ENCODE results near the gene RABGAP1L.

Gene RABGAP1L

DNA sequence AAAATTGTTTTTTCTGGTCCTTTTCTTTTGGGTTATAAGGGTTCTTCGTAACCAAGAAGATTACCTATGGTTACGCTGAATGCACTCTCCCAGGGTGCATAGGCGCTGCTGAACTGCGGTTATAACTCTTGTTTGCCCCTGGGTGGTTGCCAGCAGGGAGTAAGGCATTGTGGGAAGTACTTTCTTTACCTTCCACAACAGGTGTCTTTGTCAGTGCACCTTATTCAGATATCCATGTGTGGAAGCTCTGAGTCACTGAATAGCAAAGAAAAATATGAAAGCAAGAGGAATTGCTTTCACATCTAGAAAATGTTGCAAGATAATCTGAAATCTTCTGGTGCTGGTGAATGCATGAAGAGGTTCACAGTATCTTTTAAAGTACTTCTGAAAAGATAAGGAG, 716.0 kb downstream of the RABGAP1L start:
- Histone ChIP-seq H3K4me3 (ENCODE audit: low read depth, low read length) (no peak overlapping the region), H3K36me3 (no peaks in the 10 kb centered on the region), H3K9me3 (no peaks in the 10 kb centered on the region), H3K27me3 (no peaks in the 10 kb centered on the region), H3K4me1 (no peaks in the 10 kb centered on the region)
- TF ChIP-seq, protein P1, sequence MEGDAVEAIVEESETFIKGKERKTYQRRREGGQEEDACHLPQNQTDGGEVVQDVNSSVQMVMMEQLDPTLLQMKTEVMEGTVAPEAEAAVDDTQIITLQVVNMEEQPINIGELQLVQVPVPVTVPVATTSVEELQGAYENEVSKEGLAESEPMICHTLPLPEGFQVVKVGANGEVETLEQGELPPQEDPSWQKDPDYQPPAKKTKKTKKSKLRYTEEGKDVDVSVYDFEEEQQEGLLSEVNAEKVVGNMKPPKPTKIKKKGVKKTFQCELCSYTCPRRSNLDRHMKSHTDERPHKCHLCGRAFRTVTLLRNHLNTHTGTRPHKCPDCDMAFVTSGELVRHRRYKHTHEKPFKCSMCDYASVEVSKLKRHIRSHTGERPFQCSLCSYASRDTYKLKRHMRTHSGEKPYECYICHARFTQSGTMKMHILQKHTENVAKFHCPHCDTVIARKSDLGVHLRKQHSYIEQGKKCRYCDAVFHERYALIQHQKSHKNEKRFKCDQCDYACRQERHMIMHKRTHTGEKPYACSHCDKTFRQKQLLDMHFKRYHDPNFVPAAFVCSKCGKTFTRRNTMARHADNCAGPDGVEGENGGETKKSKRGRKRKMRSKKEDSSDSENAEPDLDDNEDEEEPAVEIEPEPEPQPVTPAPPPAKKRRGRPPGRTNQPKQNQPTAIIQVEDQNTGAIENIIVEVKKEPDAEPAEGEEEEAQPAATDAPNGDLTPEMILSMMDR (IDR thresholded peaks at IDR 0.05; ENCODE audit: low read depth, low read length), result no peak
- DNase-seq, result no peak

DNA sequence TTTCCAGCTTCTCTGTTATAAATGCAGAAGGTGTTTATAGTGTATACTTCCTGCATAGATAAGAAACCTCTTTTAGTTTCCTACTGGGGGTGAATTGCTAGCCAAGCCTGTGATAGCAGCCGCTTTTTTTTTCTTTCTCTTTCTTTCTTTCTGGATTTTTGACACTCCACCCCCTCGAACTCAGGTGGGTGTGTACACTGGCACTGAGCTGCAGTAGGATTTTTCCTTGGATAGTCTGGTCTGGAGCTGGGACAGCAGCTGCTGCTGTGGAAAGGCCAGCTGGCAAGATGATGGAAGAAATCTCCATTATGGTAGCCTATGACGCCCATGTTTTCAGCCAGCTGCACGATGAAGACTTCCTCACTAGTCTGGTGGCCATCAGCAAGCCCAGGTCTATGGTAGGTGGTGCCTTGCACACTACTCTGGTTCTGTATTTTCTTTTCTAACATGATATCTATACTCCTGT, 717.9 kb downstream of the RABGAP1L start:
- Histone ChIP-seq H3K4me1 (no peaks in the 10 kb centered on the region), H3K36me3 (no peaks in the 10 kb centered on the region), H3K4me3 (ENCODE audit: low read depth, low read length) (no peak overlapping the region), H3K27me3 (no peaks in the 10 kb centered on the region), H3K9me3 (no peaks in the 10 kb centered on the region)
- no peak for DNase-seq
- TF ChIP-seq, protein P1 (IDR thresholded peaks at IDR 0.05; ENCODE audit: low read depth, low read length), result no peak

DNA sequence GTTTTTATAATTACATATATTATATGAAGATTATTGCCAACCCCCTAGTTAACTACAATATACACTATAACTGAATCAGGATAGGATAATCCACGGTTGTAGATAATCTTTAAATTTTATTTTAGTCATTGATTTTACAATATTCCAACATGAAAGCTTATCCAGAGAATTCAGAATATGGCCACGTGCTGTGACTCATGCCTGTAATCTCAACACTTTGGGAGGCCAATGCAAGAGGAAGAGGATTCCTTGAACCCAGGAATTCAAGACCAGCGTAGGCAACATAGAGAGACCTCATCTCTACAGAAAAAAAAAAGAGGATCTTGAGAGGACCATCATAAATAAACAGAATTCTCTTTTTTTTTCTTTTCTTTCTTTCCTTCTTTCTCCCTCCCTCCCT, 720.9 kb downstream of the RABGAP1L start:
- Histone ChIP-seq H3K36me3 (no peaks in the 10 kb centered on the region), H3K4me1 (no peaks in the 10 kb centered on the region), H3K9me3 (no peaks in the 10 kb centered on the region), H3K4me3 (ENCODE audit: low read depth, low read length) (no peak overlapping the region), H3K27me3 (no peaks in the 10 kb centered on the region)
- no peak for DNase-seq
- TF ChIP-seq, protein P1 (IDR thresholded peaks at IDR 0.05; ENCODE audit: low read depth, low read length), result no peak

DNA sequence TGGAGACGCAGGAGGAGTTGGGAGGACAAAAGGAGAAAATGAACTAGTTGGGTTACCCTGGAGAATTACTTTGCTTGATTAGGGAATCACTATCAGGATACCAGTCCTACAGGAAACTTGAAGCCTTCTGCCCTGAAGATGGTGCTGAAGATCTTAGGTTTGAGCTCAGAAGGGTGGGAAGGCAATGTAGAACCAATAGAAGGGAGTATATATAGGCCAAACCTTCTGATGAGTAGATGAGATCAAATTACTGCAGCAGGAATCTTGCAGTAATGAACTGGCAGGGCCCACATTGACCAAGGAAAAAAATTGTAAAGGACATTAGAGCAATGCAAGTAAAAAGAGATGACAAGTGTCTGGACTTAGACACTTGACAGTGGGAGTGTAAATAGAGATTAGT, 724.1 kb downstream of the RABGAP1L start:
- TF ChIP-seq, protein P1 (IDR thresholded peaks at IDR 0.05; ENCODE audit: low read depth, low read length), result no peak

DNA sequence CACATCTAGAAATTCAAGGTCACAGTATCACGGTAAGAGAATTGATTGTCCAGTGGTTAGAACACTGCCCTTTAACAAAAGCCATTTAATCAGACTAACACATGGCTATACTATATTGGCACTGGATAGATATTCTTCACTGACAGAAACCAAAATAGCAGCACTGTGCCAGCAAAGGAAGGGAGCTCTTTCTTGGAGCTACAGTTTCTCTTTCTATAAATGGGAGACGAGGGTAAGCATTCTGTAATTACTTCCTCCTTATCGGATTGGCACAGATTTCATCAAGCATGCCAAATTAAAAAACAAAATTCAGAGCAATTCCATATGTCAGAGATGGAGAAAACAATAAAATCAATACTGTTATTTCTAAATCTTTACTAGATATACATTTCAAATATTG, 724.7 kb downstream of the RABGAP1L start:
- Histone ChIP-seq H3K27me3 (no peaks in the 10 kb centered on the region), H3K4me3 (ENCODE audit: low read depth, low read length) (no peak overlapping the region), H3K36me3 (no peaks in the 10 kb centered on the region), H3K9me3 (no peaks in the 10 kb centered on the region), H3K4me1 (no peaks in the 10 kb centered on the region)
- no peak for DNase-seq
- TF ChIP-seq, protein P1 (IDR thresholded peaks at IDR 0.05; ENCODE audit: low read depth, low read length), result no peak

More for the DNA sequence above, 724.1 kb downstream of the RABGAP1L start:
- no peaks in the 10 kb centered on the region for H3K4me1 ChIP-seq
- H3K36me3 ChIP-seq, result no peaks in the 10 kb centered on the region
- no peaks in the 10 kb centered on the region for H3K9me3 ChIP-seq
- no peak overlapping the region for H3K4me3 ChIP-seq (ENCODE audit: low read depth, low read length)
- no peaks in the 10 kb centered on the region for H3K27me3 ChIP-seq
- no peak for DNase-seq

DNA sequence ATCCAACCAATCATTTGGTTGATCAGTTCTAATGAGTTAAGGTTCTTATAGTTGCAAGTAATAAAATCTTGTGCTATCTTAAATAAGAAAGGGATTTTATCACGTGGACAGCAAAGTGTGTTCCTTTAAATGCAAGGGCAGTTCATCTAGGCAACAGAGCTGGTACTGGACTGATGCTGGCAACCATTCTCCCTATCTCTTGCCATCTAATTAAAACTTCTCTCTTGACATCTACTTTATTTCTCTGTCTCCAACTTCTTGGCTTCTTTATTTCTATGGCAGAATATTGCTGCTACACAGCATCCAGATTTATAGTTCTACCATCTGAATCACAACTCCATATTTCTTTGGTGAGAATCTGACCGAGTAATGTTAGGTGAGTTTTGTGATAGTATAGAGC, 725.2 kb downstream of the RABGAP1L start:
- TF ChIP-seq, protein P1 (IDR thresholded peaks at IDR 0.05; ENCODE audit: low read depth, low read length), result no peak
- no peaks in the 10 kb centered on the region for H3K36me3 ChIP-seq
- no peak overlapping the region for H3K4me3 ChIP-seq (ENCODE audit: low read depth, low read length)
- H3K4me1 ChIP-seq, result no peaks in the 10 kb centered on the region
- no peaks in the 10 kb centered on the region for H3K27me3 ChIP-seq
- no peaks in the 10 kb centered on the region for H3K9me3 ChIP-seq
- no peak for DNase-seq

All from BE2C (cell line).